Activated naive CD4-positive, alpha-beta T cell treated with anti-CD3 and anti-CD28 coated beads, Interleukin-2, amount 50 U/mL, for 16 hours (primary cell): Measurements from ENCODE around the gene DHDH.
A peak's percentile ranks its signal among the peaks of the same experiment; 100 is the strongest.

ENCODE experiments used
- DNase-seq: peaks from one replicate; pipeline ENCODE4 v3.0.0-alpha.2; 2020

Gene DHDH

DNA sequence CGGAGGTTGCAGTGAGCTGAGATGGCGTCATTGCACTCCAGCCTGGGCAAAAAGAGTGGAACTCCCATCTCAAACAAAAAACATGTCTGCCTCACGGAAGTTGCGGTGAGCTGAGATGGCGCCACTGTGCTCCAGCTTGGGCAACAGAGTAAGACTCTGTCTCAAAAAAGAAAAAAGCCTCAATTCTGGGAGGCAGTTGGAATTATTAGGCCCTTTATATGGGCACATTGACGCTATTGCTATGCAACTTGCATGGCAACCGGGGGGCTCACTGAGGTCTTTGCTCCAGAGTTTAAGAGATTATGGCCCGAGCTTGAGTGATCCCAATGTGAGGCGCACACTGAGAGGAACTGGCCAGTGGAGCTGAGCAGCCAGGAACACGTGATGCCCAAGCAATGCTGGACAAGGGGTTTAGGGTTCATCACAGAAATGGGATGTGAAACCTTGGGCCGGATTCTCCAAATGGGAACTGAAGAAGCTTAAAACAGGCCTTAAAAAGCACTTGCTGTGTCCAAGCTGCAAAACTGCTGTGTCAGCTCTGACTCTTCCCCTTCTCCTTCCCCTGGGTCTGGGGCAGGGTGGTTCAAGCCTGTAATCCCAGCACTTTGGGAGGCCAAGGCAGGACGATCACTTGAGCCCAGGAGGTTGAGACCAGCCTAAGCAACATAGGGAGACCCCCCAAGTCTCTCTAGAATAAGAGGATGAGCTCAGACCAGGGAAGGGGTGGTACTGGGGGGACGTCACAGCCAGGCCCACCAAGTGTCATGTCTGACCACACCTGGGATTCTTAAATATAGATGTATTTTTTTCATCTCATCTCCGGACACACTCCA, 34.1 kb downstream of the DHDH start:
- no peak for DNase-seq

DNA sequence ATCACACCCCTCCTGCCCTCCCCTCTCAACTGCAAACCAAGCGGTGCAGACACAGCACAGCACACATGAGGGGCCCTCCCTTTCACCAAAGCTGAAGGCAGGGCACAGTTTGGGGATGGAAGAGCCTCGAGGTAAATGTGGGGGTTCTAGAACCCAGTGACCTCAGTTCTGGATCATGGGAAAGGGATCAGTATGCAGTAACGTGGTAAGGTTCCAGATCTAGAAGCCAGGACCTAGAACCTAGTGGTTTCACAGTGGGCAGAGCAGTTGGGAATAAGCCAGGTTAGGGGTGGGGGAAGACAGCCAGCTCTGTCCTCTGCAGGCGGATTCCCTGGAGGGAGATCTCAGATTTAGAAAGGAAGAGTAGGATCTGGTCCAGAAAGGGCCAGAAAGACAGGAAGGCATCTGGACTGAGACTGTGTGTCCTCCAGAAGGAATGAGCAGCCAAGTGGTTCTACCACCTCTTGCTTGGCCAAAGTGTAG, 34.7 kb downstream of the DHDH start:
- DNase-seq, result no peak

DNA sequence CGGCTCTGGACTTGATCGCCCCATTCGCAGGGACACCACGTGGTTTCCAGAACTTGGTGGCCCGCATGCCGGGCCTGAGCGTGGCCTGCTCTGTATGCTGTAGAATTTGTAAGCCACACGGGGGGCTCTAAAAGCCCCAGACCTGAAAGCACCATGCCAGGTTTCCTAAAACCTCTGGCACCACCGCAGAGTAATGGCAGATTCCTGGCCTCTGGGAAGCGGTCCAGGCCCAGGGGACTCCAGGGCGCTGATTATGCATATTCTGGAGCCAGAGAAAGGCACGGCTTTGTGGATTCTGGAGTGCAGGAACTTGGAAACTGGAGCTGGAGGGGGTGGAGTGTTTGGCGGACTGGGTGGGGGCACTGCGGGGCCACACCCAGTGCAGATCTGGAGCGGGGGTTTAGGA, 35.3 kb downstream of the DHDH start:
- DNase-seq, result no peak

DNA sequence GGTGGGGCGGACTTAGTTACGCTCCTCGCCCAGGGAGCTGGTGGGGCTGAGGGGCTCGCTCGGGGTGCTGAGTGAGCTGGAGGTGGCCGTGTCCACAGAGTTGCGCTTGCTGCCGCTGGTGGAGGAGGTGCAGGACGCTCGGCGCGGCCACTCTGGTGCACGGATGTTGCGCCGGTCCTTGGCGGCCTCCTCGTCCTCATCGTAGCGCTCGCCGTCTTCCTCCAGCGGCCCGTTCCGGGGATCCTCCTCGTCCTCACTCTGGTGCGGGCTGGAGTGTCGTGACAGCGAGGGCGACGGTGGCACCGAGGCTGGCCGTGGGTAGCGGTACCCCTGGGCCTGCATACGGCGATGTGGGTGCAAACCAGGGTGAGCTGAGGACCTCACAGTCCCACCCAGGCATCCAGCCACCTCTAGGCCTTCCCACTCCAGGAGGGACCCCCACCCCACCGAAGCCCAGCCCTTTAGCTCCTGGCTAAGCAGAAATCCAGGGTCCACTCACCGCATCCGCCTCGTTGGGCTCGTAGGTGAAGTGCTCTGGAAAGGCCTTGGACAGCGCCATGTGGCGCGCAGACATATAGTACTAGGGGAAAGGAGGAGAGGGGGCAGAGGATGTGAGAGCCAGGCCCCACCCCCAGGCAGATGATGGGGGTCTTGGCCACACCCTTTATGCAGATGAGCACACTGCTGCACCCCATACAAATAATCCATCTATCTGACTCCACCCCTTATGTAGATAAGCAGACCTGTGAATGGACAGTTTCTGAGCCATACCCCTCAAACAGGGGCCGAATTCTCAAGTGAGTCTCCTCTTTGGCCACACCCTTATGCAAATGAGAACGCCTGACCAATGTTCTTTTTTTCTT, 36.0 kb downstream of the DHDH start:
- no peak for DNase-seq

DNA sequence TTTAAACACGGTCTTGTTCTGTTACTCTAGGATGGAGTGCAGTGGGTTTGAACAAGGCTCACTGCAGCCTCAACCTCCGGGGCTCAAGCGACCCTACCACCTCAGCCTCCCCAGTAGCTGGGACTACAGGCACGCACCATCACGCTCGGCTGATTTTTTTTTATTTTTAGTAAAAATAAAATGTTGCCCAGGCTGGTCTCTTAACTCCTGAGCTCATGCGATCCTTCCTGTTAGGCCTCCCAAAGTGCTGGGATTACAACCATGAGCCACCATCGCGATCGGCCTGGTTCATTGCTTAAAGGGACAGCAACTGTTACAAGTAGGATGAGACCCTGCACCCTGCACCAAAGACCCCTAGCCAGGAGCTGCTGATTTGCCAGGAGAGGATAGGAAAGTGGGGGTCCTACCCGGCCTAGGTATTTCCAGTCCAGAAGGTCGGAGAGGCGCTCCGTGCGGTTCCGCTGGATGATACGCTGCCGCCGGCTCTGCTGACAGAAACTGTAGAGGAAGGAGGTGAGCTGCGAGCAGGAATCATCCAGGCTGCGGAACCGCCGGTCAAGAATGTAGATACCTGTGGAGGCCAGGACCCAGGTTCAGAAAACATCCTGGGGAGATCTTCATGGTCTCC, 36.8 kb downstream of the DHDH start:
- DNase-seq, result no peak

DNA sequence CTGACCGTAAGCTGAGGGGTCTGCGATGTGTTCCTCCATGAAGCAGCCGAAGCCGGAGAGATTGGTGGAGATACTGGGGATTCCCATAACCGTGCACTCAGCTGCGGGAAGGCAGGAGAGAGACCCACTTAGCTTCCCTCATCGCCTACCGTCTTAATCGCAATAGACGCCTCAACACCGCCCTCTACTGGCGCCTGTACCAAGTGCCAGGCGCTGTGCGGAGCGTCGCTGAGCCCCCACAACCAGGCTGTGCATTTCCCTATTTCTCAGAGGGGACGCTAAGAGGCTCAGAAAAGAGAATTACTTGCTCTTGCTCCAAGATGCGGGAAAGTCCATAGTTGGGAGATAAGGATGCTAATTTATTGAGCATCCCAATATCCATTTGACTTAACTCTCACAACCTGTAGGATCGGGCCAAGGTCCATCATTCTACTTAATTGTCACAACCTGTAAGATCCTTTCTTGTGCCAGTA, 37.5 kb downstream of the DHDH start:
- DNase-seq, result peak; percentile 87

DNA sequence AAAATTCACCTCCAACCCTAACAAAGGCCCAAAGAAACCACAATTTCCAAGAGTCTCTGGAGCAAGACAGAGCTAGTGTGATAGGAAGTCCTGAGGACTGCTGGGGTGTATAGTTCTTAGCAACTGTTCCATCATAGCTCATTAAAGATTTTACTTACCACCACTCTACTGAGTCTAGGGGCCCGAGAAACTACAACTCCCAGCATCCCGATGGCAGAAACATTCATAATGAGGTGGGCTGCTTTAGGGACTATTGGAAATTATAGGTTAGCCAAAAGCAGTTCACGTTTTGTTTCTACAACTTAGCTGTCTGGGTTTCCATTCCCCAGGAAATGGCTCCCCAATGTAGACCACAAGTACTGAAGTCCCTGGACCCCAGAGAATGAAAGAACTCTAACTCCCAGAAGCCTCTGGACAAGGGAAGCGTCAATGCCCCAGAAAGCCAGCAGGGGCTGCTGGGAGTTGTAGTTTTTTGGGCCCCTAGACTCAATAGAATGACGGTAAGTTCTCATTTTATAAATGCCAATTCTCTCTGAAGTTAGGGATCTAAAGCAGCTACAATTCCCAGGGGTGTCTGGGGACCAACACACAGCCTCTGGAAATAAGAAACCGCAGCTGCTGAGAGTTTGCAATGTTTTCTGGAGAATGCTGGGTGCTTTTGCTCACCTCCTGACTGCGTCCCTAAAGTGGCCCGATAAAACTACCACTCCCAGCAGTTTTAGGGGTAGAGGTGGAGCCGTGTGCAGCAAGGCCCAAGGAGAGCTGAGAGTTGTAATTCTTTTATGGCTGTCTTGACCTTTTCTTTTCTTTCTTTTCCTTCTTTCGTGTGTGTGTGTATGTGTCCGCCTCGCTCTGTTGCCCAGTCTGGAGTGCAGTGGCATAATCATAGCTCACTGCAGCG, 42.7 kb downstream of the DHDH start:
- peak; percentile 40 for DNase-seq

DNA sequence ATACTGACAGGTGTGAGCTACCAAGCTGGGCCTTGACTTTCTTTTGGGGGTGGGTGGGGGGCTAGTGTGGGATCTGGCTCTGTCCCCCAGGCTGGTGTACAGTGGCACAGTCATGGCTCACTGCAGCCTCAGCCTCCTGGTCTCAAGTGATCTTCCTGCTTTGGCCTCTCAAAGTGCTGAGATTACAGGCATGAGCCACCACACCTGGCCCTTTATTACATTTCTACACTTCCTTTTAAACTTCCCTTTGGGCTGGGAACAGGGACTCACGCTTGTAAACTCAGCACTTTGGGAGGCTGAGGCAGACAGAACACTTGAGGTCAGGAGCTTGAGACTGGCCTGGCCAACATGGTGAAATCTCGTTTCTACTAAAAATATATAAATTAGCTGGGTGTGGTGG, 43.6 kb downstream of the DHDH start:
- DNase-seq, result no peak

DNA sequence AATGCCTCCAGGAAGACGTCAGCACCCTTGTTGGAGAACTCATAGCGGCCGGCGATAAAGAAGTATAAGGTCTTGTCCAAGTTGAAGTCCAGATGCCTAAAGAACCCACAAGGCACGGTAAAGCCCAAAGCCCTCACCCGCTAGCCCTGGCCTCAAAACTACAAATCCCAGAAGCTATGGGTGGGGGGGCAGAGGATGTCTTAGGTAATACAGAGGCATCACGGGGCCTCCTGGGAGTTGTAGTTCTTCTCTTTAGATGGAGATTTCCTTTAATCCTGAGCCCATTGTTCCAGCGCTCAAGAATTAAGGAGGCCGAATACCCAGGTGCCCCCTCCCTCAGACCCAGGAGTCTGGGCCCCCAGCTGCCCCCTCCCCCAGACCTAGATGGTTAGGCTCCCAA, 48.8 kb downstream of the DHDH start:
- no peak for DNase-seq

DNA sequence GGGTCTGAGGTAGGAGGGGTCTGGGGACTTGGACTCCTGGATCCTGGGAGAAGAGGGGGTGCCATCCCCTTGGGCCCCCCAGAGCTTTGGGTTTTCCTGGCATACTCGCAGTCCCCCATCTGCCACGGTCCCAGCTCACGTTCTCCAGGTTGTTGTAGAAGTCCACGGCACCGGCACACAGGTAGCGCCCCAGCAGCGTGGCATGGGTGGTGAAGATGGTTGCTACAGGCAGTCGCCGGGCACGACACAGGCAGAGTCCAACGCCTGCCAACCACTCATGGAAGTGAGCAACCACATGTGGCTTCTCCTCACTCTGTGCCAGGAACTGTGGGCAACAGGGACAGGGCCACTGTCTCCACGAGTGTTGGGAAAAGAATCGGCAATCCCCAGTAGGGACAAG, 52.2 kb downstream of the DHDH start:
- no peak for DNase-seq

DNA sequence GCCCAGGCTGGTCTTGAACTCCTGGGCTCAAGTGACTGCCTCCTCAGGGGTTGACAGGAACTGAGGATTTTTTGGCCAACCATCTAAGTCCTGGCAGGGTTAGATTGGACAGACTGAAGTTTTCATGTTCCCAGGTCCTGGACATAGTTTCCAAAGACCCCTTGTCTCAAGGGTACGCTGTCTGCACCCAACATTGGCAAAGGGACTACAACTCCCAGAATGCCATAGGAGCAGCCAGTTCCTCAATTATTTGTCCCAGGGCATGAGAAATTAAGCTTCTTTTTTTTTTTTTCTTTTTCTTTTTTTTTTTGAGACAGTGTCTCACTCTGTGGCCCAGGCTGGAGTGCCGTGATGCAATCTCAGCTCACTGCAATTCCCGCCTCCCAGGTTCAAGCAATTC, 52.7 kb downstream of the DHDH start:
- DNase-seq, result no peak

DNA sequence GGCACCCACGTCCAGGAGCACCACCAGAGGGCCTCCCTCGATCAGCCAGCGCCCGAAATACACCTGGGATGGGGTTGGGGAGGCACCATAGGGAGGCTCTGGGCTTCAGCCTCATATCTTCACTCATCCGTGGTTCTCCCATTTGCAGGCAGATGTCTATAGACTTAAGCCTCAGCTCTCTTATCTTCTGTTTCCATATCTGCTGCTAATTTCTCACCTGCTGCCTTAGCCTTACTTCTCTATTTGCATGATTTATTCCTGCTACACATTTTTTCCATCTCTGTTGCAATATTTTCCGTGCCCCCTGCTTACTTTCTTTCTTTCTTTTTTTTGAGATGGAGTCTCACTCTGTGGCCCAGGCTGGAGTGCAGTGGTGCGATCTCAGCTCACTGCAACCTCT, 53.8 kb downstream of the DHDH start:
- no peak for DNase-seq

DNA sequence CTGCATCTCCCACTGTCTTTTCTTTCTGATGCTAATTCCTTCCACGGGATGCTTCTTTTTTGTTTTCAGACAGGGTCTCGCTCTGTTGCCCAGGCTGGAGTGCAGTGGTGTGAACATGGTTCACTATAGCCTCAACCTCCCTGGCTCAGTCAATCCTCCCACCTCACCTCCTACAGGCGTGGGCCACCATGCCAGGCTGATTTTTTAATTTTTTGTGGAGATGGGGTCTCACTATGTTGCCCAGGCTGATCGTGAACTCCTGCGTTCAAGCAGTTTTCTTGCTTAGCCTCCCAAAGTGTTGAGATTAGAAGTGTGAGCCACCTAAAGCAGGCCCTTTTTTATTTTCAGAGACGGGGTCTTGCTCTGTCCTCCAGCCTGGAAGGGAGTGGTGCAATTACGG, 54.8 kb downstream of the DHDH start:
- DNase-seq, result no peak

DNA sequence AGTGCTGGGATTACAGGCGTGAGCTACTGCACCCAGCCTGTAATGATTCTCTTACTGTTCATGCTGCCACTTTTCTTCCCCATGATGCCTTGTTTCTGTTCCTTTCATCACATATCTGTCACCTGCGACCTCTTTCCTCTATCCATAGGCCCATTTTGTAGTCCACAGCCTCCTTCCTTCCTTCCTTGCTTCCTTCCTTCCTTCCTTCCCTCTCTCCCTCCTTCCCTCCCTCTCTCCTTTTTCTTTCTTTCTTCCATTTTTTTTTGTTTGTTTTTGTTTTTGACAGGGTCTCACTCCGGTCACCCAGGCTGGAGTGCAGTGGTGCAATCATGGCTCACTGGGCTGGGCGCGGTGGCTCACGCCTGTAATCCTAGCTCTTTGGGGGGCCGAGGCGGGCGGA, 55.4 kb downstream of the DHDH start:
- no peak for DNase-seq

DNA sequence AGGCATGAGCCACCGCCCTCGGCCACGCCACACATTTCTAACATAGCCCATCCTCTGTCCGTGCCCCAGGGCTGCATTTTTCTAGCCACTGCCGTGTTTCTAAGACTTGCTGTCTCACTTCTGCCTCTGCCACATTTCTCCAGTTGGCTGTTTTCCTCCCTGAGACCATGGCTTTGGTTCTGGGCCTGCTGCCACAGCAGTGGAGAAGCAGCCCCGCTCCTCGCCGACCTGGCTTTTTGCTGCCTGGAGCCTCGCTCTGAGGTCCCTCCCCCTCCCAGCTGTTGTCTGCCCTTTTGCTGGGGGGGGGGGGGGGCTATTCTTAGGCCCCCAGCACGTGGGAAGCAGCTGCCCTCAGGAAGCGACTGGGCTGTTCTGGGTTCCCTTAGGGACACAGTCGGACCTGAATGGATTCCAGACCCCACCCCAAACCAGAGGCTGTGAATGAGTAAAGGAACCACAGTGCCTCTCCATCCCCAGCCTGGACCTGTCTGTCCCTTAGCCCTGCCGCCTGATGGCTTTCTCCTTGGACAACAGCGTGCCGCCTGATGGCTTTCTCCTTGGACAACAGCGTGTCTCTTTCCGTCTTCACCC, 56.3 kb downstream of the DHDH start:
- no peak for DNase-seq

DNA sequence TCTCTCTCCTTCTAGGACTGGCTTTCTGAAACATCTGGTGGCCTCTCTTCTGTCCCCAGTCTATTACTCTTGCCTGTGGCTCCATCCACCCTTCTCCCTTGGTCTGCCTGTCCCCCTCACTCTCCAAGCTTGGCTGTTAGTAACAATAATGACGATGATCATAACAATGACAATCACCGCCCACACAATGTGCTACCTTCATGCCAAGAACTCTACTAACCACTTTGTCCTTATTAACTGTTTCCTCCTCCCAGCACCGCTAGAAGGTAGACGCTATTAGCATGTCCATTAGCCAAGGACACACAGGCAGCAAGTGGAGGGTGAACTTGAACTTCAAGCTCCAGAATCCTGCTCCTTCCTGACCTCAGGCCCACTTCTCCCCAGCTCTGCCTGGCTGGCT, 56.9 kb downstream of the DHDH start:
- no peak for DNase-seq

DNA sequence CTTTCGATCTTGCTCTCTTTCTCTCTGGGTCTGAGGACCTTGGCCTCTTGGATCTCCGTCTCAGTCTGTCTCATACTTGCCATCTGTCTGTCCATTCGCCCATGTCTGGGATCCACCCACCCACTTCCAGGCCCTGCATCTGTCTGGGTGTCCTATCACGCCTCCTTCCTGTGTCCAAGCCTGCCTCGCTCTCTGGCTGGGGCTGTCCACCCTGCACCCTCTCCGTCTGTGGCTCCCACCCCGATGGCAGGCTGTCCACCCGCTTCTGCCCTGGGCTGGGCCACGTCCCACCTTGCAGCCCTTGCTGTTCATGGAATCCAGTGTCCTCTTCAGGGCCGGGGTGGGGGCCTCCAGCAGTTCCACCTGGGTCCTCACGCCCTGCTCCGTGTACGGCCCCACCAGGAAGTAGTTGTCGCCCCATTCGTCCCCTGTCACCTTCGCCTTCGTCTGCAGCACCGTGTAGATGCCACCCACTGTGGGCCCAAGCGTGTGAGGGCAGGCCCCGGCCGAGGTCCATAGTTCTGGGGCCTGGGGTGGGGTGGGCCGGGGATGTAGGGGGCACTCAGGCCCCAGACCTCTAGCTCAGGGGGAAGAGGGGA, 57.6 kb downstream of the DHDH start:
- no peak for DNase-seq

DNA sequence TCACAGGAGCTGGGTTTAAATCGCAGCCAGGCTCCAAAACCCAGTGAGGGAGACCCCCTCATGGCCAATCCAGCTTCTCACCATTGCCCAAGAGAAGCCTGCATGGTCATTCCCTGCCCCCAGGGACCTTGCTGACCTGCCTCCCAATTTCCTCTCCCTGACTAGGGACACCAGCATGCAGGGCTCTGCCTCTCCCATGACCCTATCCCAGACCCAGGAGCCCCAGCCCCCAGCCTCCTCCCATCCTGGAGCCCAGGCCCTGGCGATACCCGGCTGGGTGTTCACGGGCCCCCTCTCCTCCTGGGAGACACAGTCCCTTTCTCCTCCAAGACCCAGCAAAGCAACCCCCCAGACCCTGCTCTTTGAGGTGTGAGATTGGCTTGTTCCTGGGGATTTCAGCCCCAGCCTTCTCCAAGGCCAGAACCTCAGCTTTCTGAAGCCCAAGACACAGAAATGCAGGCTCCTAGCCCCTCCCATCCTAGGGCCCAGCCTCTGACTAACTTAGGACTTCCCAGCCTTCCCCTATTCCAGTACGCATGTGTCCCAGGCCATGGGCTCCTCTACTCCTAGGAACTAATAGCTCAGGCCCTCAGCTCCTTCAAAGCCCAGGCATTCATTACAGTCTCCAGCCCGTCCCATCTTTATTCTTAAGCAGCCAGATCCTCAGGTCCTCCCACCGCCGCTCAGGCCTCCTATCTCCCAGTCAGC, 58.5 kb downstream of the DHDH start:
- DNase-seq, result no peak

DNA sequence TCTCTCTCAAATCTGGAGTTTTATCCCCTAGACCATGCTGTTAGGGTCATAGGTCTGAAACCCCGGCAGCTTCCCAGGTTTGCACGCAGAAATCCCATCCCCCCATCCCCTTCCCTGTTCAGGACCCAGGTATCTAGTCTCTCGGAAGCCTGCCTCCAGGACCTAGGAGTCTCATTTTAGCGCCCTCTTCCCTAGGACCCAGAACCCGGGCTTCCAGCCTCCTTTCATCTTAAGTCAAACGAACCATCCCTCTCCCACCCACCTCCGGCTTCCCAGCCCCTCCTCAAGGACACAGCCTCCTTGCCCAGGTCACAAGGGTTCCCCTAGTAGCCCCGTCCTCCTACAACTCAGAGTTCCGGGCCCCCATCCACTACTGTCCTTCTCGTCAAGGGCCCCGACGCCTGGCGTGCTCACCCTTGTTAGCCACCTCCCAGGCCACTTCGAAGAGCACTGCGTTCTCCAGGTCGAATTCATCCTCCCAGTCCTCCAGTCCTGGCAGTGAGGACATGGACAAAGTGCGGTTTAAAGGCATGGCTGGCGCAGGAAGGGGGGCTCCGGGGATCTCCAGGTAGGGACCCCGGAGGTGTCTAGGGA, 59.2 kb downstream of the DHDH start:
- no peak for DNase-seq
